K562 (cell line): ENCODE measurements around the gene S100A2. TPM values are rescaled to one million over a fixed set of nuclear protein-coding genes. Genes with fewer than 3 reads are reported as not detected.

ENCODE experiments used
- ARID3B ChIP-seq: fragments of 250-450 bp; sonication (Bioruptor Pico); IDR thresholded peaks from 2 replicates; pipeline ENCODE4 v1.4.0; 2020; ENCODE audit warnings: borderline replicate concordance
- MYC ChIP-seq, 2 experiments: fragments of 250-450 bp in 1 of 2; sonication (Bioruptor Pico) in 1 of 2; IDR thresholded peaks; 2 replicates each; pipeline versions ENCODE4 v1.5.1 to v1.6.1; 2012 to 2021; ENCODE audit warnings: low read depth in 2 of 2, borderline replicate concordance in 1 of 2, improper control_type of control experiment in 1 of 2, low read length in 1 of 2, mild to moderate bottlenecking in 1 of 2, moderate library complexity in 1 of 2
- ZNF609 ChIP-seq: sonication (generic); formaldehyde crosslinking; IDR thresholded peaks from 2 replicates; pipeline ENCODE4 v1.8.1; 2023; ENCODE audit warnings: missing genetic modification reagents, mild to moderate bottlenecking, borderline replicate concordance
- polyA plus RNA-seq, 8 experiments: library from polyadenylated mRNA; depleted of rRNA in 4 of 8; stranded (reverse) in 5 of 8; unstranded in 3 of 8; fragments of >200 nt; fragmentation: Nextera tagmentation in 2 of 8; fragmentation: Illumina TruSeq in 1 of 8; extraction: Ambion mirVana in 2 of 8; extraction: Trizol in 1 of 8; gene quantifications; 2 replicates each; pipeline versions ENCODE4 v1.2.1 to v1.2.3, GENCODE V29; 2011 to 2014; ENCODE audit warnings: inconsistent platforms in 1 of 8, missing spikeins in 1 of 8
- total RNA-seq, 7 experiments: library from RNA; depleted of rRNA in 6 of 7; stranded (reverse); fragments of >200 nt in 6 of 7; fragmentation: Illumina TruSeq in 2 of 7; extraction: Trizol in 2 of 7; gene quantifications; 2 replicates each; pipeline versions ENCODE4 v1.2.1 to v1.2.3, GENCODE V29; 2011 to 2021; ENCODE audit warnings: low replicate concordance in 1 of 7

Gene S100A2
- total and polyA plus RNA-seq, 9 of the 15 experiments (the other 6 are each of a cell fraction or from before 2014, with no cell fraction given) = 0.28 to 0.65 (median 0.44) TPM; not detected in 4

DNA sequence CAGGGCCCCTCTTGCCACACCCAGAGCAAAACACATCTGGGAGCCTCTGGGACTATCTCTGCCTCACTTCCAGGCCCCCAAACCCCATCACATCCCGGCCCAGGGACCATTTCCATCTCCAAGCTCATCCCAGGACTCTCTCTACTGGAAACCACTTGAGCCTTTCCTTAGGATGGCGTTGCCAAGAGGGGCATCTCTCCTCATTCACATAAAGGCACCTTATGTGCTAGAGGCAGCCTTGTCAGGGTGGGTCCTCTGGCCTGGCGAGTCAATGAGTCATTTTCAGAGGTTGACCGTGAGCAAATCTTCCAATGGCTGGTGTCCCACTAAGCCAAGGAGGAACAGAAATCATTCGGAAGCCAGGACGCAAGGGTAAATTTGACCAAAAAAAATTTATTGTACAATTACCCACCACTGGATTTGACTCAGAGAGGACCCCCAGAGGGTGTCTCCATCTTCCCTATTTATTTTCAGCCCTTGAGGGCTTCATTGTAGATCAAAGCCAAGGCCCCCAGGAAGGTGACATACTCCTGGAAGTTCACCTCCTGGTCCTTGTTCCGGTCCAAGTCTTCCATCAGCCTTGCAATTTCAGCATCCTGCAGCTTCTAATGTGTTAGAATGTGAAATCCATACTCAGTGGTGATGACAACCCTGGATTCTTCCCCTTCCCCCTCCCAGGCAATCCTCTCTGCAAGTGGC, 31.3 kb downstream of the S100A2 start (continued):
- TF ChIP-seq ZNF609 (CRISPR knock-in tag) (no peak), ARID3B (CRISPR knock-in tag) (no peak), MYC (IDR thresholded peaks at IDR 0.05; ENCODE audit: low read depth, low read length) (no peak), MYC (CRISPR knock-in tag; IDR thresholded peaks at IDR 0.05; ENCODE audit: borderline replicate concordance, low read depth) (no peak)
